Left ventricle myocardium superior (tissue), 1 donor: ENCODE data around the gene IL25. TPM values are rescaled to one million over a fixed set of nuclear protein-coding genes. Genes with fewer than 3 reads are reported as not detected.

Experiments used
- ATAC-seq: fragments of 200-7000 bp; cut with Tn5 transposase; one replicate; pipeline ENCODE4 v1.9.1; 2020; ENCODE audit warnings: mild to moderate bottlenecking, moderate library complexity
- DNase-seq: peaks from one replicate; pipeline ENCODE4 v3.0.0-alpha.2; 2020
- intact Hi-C: fragments of 100-400 bp; cut with micrococcal nuclease; formaldehyde crosslinking; loops from one replicate; pipeline ENCODE4 v1.11.0; 2022
- total RNA-seq: library from RNA; stranded (reverse); fragmentation: NEBNext Ultra II Directional; extraction: Animal tissue kit (Norgen Biotek cat#: 25700); gene quantifications from one replicate; pipeline ENCODE4 v1.2.1, GENCODE V29; 2021
- donor health status: DM: no; HTN: yes; CAD: no; lungs with severe emphysema.

IL25 gene
- total RNA-seq, 1 donor from 2014 or later, result not detected

- ATAC-seq (peak; percentile 39), DNase-seq (no peak)
- intact Hi-C loops, result no loop called here
These were observed 20.7 kb upstream of the IL25 start for GRCh38 chr14:23351681-23352505.

GRCh38 chr14:23352506-23353432 lies 19.8 kb upstream of the IL25 start, which contains the start of gene SLC22A17:
SLC22A17 (minus strand) TSS chr14:23352887.
- ATAC-seq, result peak; percentile 94
- intact Hi-C loops, result no loop called here
- DNase-seq, result peak; percentile 87

- DNase-seq, result no peak
- ATAC-seq, result no peak
- intact Hi-C loops, result no loop called here
These were observed 19.2 kb upstream of the IL25 start for GRCh38 chr14:23353433-23353780.

- DNase-seq (no peak), ATAC-seq (no peak)
- intact Hi-C loops, result no loop called here
These were observed 17.6 kb upstream of the IL25 start for GRCh38 chr14:23354990-23355389.

GRCh38 chr14:23355871-23356435 lies 16.7 kb upstream of the IL25 start:
- intact Hi-C loops, result no loop called here
- ATAC-seq, result no peak
- no peak for DNase-seq

GRCh38 chr14:23356662-23357061 lies 15.9 kb upstream of the IL25 start:
- ATAC-seq, result no peak
- no peak for DNase-seq
- intact Hi-C loops, result no loop called here

- intact Hi-C loops, result no loop called here
- DNase-seq, result no peak
- ATAC-seq, result no peak
These were observed 15.3 kb upstream of the IL25 start for GRCh38 chr14:23357261-23357660.

GRCh38 chr14:23358042-23358441 lies 14.6 kb upstream of the IL25 start:
- intact Hi-C loops, result no loop called here
- ATAC-seq (peak; percentile 42), DNase-seq (no peak)

GRCh38 chr14:23358553-23359166 lies 13.9 kb upstream of the IL25 start:
- DNase-seq (no peak), ATAC-seq (no peak)
- intact Hi-C loops, result no loop called here

GRCh38 chr14:23359167-23359626 lies 13.4 kb upstream of the IL25 start:
- intact Hi-C loops, result no loop called here

GRCh38 chr14:23359722-23360447 lies 12.7 kb upstream of the IL25 start:
- ATAC-seq, result no peak
- DNase-seq, result no peak
- intact Hi-C loops, result no loop called here

More at GRCh38 chr14:23359167-23359626, 13.4 kb upstream of the IL25 start:
- no peak for ATAC-seq
- no peak for DNase-seq

GRCh38 chr14:23360496-23360895 lies 12.1 kb upstream of the IL25 start:
- ATAC-seq (no peak), DNase-seq (peak; percentile 54)
- intact Hi-C loops, result no loop called here

- intact Hi-C loops, result no loop called here
- DNase-seq, result no peak
- no peak for ATAC-seq
These were observed 11.3 kb upstream of the IL25 start for GRCh38 chr14:23361320-23361719.

- intact Hi-C loops, result no loop called here
- ATAC-seq (no peak), DNase-seq (no peak)
These were observed 10.8 kb upstream of the IL25 start for GRCh38 chr14:23361763-23362162.

GRCh38 chr14:23362200-23362599 lies 10.4 kb upstream of the IL25 start:
- no peak for DNase-seq
- no peak for ATAC-seq
- intact Hi-C loops, result no loop called here

- ATAC-seq (peak; percentile 38), DNase-seq (peak; percentile 50)
- intact Hi-C loops, result no loop called here
These were observed 8.2 kb upstream of the IL25 start for GRCh38 chr14:23364164-23365035.

GRCh38 chr14:23365036-23365731 lies 7.4 kb upstream of the IL25 start, which contains the start of gene EFS:
EFS (minus strand) TSS chr14:23365172; CDS start chr14:23365025, 147 bp downstream.
- intact Hi-C loops, result no loop called here

More at GRCh38 chr14:23365036-23365731, 7.4 kb upstream of the IL25 start, which contains the start of gene EFS:
- ATAC-seq (peak; percentile 75), DNase-seq (peak; percentile 76)
